OCI-M1 (cell line): ENCODE measurements around the gene GPHN.

ENCODE experiments used
- DNase-seq: peaks from one replicate; lab custom pipeline; 2025; lab: John Stamatoyannopoulos, UW

Gene GPHN

DNA sequence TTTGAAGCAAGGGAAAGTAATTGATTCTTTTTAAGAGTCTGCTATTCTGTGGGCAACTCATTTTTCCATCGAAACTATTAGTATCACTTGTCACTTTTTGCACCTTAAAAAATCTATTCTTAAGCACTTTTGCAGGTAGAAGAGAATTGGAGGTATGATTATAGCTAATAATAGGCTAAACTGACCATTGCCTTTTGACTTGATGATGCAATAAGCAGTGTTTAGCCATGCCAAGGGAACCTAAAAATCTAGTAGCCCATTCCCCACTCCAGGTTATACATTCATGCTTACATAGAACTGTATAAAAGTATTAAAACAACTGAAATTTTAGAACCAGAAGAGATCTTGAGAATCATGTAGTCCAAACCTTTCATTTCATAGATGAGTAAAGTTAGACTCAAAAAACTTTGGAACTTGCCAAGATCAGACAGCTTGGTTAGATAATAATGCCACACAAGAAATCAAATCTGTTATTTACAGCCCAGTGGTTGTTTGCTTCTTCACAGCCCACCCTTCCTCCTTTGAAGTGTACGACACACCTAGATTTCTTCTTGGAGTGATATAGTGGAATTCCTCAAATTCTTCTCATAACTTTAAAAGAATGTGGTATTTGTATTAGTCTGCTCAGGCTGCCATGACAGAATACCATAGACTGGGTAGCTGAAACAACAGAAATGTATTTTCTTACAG lies 659.6 kb downstream of the GPHN start:
- no peak for DNase-seq

DNA sequence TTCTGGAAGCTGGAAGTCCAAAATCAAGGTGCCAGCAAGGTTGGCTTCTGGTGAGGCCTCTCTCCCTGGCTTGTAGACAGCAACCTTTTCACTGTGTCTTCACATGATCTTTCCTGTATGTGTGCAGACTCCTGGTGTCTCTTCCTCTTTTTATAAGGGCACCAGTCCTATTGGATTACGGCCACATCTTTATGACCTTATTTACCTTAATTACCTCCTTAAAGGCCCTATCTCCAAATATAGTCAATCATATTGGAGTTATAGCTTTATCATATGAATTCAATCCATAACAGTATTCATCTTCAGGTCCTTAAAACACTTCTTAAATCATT lies 660.1 kb downstream of the GPHN start:
- no peak for DNase-seq

DNA sequence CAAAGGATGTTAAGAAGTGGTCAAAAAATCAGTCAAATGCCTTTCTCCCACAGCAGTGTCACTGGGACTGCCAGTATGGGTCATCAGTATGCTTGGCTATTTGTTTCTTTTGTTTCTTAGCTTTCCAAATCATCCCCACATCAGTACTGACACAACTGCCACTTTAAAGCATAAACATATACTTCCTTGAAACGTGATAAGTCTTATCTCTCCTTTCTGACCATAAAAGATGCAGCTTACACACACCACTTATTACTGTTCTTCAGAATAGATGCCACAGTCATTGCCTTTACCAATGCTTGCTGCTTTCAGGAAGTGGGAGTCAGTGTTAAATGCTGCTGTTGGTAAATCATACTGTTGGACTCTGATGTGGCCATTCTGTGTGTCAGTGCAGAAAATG lies 662.7 kb downstream of the GPHN start:
- DNase-seq, result peak; percentile 20

DNA sequence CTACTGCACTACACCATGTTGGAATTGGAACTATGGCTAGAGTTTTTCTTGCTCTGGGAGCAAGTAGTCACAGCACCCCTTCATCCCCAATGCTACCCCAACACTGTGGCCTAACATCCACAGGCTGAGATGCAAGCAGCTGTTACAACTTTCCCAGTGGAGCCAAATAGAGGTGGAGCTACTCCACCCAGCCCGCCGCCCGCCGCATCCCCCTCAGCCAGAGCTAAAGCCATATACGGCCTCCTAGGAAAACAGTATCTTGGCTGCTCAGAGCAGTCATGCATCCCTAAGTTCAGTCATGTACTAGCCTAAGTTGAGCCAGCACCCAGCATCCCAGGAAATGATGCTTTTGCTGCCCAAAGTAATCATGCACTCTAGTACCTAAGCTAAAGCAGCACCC lies 664.1 kb downstream of the GPHN start:
- DNase-seq, result no peak

DNA sequence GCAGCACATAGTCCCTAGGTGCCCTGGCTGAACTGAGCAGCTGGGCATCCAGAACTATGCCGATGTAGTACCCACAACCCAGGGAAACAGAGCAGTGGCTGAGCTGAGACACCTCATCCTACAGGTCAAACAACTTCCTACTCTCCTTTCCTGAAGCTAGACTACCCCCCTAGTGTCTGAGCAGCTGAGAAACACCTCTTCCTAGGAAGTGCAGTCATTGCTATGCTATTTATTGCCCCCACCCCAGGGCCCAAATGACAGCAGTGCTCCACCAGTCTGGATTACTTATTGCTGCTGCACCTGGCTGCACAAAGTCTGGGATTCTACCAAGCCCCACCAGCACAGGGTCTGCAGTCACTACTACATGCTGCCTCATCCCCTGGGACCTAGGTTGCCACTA lies 664.6 kb downstream of the GPHN start:
- DNase-seq, result no peak

DNA sequence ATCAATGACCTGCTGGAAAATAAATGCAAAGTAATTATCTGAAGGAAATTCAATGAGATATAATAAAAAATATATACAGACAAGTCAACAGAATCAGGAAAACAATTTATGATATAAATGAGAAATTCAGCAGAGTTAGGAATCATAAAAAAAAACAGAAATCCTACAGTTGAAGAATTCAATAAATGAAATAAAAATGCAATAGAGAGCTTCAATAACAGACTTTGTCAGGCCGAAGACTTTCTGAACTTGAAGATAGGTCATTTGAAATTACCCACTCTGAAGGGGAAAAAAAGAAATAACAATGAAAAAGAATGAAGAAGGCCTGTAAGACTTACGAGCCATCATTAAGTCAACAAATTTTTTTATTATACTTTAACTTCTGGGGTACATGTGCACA lies 665.8 kb downstream of the GPHN start:
- DNase-seq, result no peak

DNA sequence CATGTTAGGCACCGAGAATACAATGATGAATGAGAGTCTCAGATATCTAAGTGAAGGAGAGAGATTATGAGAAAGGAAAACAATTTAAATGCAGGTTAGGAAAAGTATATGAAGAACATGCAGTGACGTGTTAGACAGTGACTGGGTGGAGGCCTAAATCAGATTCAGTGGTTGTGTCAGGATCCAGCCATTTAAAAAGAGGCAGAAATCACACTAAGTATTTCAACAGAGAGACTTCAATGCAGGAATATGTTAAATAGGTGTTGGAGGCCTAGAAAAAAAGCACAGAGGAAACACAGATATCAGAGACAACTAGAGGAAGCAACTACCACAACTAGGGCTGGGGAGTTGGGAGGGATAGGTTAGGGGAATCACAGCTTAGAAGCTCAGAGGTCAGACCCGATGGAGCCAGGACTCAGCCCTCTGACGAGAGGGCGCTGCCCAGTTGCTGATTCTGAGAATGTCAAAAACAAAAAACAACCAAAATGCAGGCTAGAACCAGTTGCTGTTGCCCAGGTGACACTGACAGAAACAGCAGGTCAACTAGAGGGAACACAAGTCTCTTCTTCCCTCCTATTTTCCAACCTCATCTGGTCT lies 678.3 kb downstream of the GPHN start:
- DNase-seq, result no peak

DNA sequence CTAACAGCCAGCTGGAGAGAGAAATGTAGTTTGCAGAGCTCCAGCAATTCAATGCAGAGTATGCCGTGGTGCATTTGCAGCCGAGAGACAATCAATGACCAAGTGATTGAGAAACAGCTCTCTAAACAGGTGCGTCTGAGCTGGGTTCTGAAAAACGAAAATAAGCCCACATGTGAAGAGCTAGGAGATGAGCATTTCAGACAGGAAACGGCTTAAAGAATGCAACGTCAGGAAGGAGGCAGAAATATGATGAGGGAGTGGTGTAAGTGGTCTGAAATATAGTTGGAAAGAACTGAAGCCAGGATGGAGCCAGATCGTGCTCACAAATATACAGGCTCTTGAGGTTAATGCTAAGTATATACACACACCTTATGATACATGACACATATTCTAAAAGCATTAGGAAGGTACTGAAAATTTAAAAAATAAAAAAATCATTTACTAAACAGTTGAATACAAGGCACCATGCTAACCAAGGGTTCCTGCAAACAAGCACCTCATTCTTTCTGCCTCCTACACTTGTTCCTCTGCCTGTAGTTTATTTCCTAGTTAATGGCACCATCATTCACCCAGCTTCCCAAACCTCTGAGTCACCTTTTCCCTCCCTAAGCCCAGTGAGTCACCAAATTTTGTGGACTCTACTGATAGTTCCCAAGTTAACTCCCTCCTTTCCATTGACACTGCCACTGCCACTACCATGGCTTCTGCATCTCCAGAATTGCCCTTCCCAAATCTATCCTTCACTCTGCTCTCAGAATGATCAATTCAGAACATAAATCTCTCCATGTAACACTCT lies 679.0 kb downstream of the GPHN start:
- DNase-seq, result no peak

DNA sequence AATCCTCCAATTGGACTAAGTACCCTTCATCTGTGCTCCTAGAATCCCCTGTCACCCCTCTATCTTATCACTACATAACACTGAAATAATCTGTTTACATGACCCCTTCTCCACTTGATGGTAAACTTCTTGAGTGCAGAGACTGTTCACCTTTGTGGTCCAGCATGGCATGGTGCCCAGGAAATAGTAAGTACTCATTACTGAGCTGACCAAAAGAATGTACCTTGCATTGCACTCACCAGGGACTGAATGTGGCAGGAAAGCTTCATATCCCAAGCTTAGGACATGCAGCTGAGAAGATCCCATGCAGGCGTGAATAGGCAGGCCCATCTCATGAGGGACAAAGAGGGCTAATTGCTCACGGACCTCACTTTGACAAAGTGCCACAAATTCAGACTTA lies 679.9 kb downstream of the GPHN start:
- no peak for DNase-seq

DNA sequence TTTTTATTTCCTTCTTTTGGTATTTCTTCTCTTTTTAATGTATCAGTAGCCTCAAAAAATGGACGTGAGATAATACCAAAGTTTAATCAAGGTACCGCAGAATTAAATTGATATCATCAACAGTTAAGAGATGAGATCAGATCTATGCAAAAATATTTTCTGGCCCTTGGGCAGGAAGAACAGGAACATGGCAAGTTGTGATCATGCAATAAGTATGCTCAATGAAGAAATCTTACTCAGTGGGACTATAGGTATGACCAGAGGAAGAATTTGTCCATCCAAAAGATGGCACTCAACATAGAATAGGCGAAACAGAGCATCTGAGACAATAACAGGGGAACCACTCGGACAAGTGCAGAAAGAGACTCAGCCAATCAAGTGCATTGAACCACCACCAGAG lies 680.4 kb downstream of the GPHN start:
- no peak for DNase-seq

DNA sequence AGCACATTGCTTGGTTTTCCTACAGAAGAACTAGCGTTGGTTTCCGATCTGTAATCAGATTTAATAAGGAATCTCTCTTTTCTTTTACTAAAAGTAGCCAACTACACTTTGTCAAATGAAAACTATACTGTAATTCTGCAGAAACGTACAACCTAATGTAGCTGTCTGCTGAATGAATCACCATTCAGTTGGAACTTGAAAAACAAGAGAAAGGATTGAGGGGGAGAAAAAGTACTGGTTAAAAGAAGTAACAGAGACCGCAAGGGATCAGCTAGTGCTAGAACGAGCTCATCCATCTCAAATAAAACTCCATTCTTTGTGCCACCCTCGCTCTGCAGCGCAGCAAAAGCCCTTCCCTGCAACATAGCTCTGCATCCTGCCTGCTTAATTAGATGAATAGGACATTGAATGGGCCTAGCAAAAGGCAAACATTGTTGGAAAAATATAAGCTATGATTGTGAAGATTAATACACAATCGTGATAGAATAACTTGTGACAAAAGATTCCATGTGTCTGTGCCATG lies 683.9 kb downstream of the GPHN start:
- DNase-seq, result no peak

DNA sequence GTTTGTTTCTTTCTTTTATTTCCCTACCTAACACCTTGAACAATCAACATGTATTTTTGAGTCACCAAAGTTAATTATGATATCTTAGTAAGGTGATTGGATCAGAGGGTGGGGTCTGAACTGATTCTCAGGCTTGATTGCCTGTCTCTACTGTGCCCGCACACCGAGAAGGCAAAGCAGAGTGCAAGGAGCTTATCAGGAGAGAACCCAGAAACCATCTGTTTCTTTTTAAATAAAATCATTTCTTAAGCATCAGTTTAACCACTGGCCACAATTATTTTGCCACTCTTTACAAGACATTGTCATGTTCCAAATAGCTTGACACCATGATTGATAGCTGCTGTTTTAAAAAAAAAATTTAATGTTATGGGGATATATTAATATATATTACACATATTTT lies 684.4 kb downstream of the GPHN start:
- DNase-seq, result peak; percentile 2

DNA sequence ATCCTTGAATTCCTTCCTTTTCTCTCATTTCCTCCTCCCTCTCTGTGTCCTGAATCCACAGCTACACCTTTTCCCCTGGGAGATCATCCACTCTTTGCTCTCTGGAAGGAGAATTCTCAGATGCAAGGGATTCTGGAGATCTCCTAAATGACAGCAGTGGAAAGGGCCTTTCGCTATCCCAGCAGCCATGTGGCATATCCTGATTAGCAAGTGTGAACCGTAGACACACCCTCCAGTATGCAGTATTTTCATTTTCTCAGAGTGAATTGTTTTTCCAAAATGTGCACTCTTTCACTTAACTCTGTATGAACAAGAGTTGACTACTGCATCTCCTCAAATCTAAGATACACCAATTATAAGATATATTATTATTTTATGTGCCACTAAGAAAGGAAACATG lies 687.3 kb downstream of the GPHN start:
- no peak for DNase-seq

DNA sequence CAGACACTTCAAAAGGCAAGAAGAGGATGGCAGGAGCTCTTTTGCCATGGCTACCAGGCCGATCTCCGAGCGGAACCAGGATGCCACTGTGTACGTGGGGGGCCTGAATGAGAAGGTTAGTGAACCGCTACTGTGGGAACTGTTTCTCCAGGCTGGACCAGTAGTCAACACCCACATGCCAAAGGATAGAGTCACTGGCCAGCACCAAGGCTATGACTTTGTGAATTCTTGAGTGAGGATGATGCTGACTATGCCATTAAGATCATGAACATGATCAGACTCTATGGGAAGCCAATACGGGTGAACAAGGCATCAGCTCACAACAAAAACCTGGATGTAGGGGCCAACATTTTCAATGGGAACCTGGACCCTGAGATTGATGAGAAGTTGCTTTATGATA lies 691.1 kb downstream of the GPHN start:
- DNase-seq, result no peak

DNA sequence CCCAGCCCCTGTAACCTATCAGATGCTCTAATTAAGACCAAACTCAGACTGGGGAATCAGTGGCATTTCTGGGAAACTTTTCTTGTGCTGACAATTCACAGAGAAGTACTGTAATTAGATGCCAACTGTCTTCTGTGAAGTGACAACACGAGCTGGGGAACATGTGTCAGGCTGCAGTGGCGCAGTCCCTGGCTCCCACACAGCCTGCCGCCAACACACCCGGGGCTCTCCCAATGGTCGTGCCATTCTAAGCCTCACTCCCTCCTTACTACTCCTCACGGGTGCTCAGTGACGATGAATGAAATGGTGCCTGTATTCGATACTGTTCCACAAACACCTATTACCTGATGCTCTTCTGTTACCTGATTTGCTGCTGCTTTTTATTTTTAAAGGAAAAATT lies 699.9 kb downstream of the GPHN start:
- DNase-seq, result no peak

DNA sequence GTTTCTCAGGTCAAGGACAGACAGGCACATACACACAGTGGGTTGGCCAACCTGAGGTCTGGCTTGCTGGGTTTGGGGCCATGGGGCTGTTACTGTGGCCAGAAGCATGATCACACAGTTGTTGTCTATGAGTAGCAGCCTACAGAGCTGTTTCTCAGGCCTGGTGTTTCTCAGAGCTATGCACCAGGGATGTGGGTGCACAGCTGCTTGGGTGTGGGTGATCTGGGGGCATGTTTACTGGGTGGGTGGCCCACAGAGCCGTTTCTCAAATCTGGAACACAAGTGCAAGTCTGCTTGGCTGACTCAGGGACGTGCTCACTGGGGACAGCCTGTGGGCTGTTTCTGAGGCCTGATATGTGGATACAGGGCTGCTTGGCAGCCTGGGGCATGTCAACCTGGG lies 710.2 kb downstream of the GPHN start:
- DNase-seq, result no peak

DNA sequence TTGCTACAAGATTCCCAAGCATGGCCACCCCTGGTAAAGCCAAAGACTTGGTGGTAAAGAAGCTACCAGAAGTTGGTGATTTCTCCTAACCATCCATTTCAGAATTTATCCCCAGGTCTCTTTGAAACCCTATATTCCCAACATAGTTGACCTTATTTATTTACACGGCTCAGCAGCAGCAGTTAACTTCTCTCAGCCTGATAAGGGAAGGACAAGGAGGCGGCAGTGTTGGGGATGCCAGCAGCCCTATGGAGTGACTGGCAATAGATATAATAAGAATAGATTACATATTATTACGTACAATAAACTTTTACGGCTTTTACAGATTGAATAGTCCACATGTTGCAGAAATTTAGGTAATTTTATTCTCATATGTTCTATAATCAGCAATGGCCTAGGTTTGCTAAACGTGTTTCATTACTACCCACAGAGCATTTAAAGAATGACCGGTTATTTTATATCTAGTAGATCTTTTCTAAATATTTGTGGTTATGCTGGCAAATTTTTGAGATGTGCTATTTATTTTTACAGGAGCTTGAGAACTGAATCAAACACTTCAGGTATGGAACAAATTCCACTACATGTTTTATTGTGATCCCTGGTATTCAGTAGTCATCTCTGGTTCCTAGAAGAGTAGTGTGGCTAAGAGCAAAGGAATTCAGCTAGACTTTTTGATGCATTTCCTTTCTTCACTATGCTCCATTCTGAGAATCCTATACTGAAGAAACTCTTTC lies 713.5 kb downstream of the GPHN start:
- DNase-seq, result no peak

DNA sequence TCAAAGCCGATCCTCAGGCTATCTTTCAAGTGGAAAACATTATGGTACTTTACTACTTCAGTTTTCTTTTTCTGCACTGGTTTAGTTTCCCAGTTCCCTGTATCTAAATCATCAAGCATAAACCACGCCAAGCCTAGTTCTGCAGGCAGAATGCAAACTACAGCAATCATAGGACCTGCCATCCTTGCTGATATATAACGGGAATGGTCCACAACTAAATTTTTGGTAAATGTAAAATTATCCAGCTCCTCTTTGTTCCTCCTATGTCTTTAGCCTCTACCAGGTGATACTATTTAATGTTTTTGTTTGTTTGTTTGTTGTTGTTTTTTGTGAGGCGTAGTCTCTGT lies 714.0 kb downstream of the GPHN start:
- no peak for DNase-seq

DNA sequence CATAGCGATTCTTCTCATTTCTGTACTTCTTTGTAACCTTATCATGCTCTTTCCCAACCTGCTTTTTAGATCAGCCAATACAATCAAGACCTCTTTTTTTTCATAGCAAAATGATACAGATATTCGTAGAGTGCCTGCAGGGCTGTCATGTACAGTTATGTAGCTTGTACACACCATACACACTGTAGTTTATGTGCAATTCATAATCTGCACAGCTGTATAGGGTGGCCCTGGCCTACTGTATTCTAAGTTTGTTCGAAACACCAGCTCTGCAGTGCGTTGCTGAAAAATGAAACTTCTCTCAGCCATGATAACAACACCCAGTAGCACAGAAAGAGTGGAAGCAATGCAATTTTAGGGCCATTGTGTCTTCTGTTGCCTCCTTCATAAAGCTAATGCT lies 717.6 kb downstream of the GPHN start:
- DNase-seq, result no peak

DNA sequence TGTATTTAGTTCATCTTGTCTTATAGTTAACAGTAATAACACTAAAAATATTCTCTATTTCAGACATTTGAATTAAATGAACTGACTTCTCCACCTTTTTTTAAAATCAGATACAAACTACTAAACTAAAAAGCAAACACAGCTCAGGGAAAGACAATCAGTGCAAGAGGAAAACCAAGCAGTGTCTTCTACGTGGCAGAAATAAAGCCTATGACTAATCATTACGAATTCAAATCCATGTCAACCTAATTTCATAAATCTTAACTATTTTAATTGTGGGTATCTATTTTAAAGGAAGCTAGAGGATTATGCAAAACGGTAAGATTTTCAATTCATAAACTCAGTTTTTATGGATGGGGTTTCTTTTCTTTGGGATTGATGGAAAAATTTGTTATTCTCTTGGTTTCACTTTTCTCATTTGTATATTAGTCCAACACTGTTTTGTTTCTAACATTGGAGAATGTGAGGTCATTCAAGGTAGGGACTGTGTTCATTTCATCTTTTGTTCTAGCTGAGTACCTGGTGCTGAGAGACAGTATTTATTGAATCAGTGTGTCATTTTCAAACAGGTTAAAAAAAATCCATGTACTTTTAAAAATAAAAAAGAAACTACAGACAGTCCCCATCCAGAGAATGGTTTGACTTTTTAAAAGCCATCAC lies 720.5 kb downstream of the GPHN start:
- DNase-seq, result no peak
